IMR-90 (cell line): ENCODE measurements around the gene TTC9.

Experiments used
- BHLHE40 ChIP-seq: fragments of 150-350 bp; IDR thresholded peaks from 2 replicates; pipeline ENCODE4 v1.6.1; 2016; ENCODE audit warnings: mild to moderate bottlenecking, low read depth, low read length
- CEBPB ChIP-seq: IDR thresholded peaks from 2 replicates; pipeline ENCODE4 v1.6.1; 2012; ENCODE audit warnings: low read depth, low read length, improper control_type of control experiment
- CHD1 ChIP-seq: IDR thresholded peaks from 2 replicates; pipeline ENCODE4 v1.6.1; 2012; ENCODE audit warnings: low read depth, low read length, improper control_type of control experiment
- MAFK ChIP-seq: IDR thresholded peaks from 2 replicates; pipeline ENCODE4 v1.6.1; 2012; ENCODE audit warnings: low read depth, low read length, improper control_type of control experiment
- MAZ ChIP-seq: IDR thresholded peaks from 2 replicates; pipeline ENCODE4 v1.6.1; 2012; ENCODE audit warnings: low read depth, mild to moderate bottlenecking, low read length, improper control_type of control experiment, moderate library complexity, borderline replicate concordance
- MXI1 ChIP-seq: IDR thresholded peaks from 2 replicates; pipeline ENCODE4 v1.6.1; 2012; ENCODE audit warnings: low read depth, mild to moderate bottlenecking, low read length, moderate library complexity, borderline replicate concordance
- NFE2L2 ChIP-seq: fragments of 150-350 bp; IDR thresholded peaks from 2 replicates; pipeline ENCODE4 v1.6.1; 2016; ENCODE audit warnings: low read depth, mild to moderate bottlenecking, low read length
- POLR2A ChIP-seq: IDR thresholded peaks from 2 replicates; pipeline ENCODE4 v1.6.1; 2012; ENCODE audit warnings: mild to moderate bottlenecking, low read depth, low read length
- RAD21 ChIP-seq: IDR thresholded peaks from 2 replicates; pipeline ENCODE4 v1.6.1; 2012; ENCODE audit warnings: low read length, improper control_type of control experiment
- RCOR1 ChIP-seq: IDR thresholded peaks from 2 replicates; pipeline ENCODE4 v1.6.1; 2012; ENCODE audit warnings: mild to moderate bottlenecking, low read length, improper control_type of control experiment; ENCODE audit not compliant: insufficient replicate concordance
- RFX5 ChIP-seq: IDR thresholded peaks from 2 replicates; pipeline ENCODE4 v1.8.0; 2012; ENCODE audit warnings: low read depth, mild to moderate bottlenecking, low read length, moderate library complexity
- TF ChIP-seq, protein P1 (sequence below): conservative IDR thresholded peaks from 2 replicates; pipeline ENCODE4 v1.5.1; 2012; ENCODE audit warnings: mild to moderate bottlenecking, low read depth, low read length, improper control_type of control experiment
- TF ChIP-seq, protein P2 (sequence below): fragments of 150-350 bp; IDR thresholded peaks from 2 replicates; pipeline ENCODE4 v1.6.1; 2016; ENCODE audit warnings: low read depth, mild to moderate bottlenecking, low read length, moderate library complexity, borderline replicate concordance

DNA sequence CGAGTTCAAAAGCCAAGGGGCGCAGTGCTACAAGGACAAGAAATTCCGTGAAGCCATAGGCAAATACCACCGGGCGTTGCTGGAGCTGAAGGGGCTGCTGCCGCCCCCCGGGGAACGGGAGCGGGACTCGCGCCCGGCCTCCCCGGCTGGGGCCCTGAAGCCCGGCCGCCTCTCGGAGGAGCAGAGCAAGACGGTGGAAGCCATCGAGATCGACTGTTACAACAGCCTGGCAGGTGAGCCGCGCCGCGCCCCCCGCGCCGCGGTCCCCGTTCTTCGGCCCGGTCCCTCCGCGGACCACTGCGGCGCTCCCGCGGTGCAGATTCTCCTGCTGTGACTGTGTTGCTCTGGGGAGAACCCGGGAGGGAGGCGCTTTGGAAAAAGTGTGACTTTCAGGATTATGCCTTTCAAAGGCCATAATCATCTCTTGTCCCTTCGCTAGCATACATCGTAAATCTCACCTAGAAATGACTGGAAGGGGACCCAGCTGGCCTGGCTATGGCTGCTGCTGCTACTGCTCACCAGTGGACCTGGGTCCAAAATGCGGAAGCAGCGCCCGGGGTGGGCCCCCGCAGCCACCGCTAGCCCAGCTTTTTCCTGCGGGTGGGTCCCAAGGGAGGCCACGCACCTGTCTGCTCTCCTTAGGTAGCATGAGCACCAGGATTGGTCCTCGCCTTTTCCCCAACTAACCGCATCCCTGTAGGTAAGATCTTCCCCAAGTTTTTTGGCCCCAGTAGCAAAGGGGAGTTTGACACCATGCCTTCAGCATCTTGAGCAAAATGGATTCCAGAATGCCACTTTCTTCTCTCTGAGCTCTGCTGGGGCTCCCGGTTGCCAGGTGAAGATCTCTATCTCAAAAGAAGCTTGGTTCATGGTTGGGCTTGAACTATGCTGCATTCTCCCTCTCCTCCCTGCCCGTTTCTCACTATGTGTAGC is 853 bp downstream of the TTC9 start:
- TF ChIP-seq, protein P1, sequence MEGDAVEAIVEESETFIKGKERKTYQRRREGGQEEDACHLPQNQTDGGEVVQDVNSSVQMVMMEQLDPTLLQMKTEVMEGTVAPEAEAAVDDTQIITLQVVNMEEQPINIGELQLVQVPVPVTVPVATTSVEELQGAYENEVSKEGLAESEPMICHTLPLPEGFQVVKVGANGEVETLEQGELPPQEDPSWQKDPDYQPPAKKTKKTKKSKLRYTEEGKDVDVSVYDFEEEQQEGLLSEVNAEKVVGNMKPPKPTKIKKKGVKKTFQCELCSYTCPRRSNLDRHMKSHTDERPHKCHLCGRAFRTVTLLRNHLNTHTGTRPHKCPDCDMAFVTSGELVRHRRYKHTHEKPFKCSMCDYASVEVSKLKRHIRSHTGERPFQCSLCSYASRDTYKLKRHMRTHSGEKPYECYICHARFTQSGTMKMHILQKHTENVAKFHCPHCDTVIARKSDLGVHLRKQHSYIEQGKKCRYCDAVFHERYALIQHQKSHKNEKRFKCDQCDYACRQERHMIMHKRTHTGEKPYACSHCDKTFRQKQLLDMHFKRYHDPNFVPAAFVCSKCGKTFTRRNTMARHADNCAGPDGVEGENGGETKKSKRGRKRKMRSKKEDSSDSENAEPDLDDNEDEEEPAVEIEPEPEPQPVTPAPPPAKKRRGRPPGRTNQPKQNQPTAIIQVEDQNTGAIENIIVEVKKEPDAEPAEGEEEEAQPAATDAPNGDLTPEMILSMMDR, result no peak
- TF ChIP-seq CHD1 (no peak), RAD21 (no peak), POLR2A (no peak), RFX5 (no peak), RCOR1 (no peak), MAFK (no peak), CEBPB (no peak), MXI1 (no peak), MAZ (no peak), NFE2L2 (no peak), BHLHE40 (no peak)
- TF ChIP-seq, protein P2, sequence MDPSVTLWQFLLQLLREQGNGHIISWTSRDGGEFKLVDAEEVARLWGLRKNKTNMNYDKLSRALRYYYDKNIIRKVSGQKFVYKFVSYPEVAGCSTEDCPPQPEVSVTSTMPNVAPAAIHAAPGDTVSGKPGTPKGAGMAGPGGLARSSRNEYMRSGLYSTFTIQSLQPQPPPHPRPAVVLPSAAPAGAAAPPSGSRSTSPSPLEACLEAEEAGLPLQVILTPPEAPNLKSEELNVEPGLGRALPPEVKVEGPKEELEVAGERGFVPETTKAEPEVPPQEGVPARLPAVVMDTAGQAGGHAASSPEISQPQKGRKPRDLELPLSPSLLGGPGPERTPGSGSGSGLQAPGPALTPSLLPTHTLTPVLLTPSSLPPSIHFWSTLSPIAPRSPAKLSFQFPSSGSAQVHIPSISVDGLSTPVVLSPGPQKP, result no peak
